NT2/D1 (cell line): ENCODE data around the gene TPO.

Source experiments
- YY1 ChIP-seq: IDR thresholded peaks from 2 replicates; pipeline ENCODE4 v1.6.1; 2011; ENCODE audit not compliant: insufficient read length, insufficient read depth
- ZNF274 ChIP-seq: IDR thresholded peaks from 2 replicates; pipeline ENCODE4 v1.6.1; 2011; ENCODE audit warnings: mild to moderate bottlenecking, low read depth, low read length

DNA sequence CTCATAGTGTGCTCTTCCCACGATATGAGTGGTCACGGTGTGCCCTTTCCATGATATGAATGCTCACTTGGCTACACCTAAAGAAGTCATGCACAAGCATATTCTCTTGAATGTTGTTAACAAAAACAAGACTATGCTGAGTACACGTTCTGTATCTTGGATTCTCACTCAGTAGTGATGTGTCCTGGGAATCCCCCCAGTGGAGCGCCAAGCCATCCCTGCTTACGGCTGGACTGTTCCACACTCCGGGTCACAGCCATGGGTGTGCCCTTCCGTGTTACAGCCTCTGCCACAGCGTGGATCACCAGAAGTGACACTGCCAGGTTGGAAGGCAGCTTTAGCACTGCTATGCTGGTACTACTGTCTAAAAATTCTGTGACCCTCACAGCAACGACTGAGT is 59.1 kb downstream of the TPO start:
- TF ChIP-seq ZNF274 = no peak
- no peak for TF ChIP-seq YY1
